ENCODE measurements around the gene ACTL10. TPM values are rescaled to one million over a fixed set of nuclear protein-coding genes. Genes with fewer than 3 reads are reported as not detected.

ACTL10 gene
- total and polyA plus RNA-seq, 2 of the 4 experiments (the other 2 are of a cell fraction), result 0.18 to 0.43 TPM

GRCh38 chr20:33653900-33654596, 12.7 kb upstream of the ACTL10 start:
- Histone ChIP-seq H3K23ac (ENCODE audit: low read depth, low read length) (no peak overlapping the region), H4K91ac (ENCODE audit: insufficient read depth, low read depth, low read length) (no peak overlapping the region), H3K4ac (ENCODE audit: low read depth, low read length) (no peak overlapping the region), H3K4me2 (ENCODE audit: low read depth, low read length) (no peak overlapping the region), H2AK5ac (ENCODE audit: low read depth, low read length) (no peak overlapping the region), H3K9me1 (ENCODE audit: insufficient read depth, low read length) (peaks cover 5% of the 10 kb centered on the region; the same call in 1 of the 2 replicates), H2BK120ac (ENCODE audit: low read depth, low read length) (no peak overlapping the region), H2BK20ac (ENCODE audit: low read depth, low read length) (no peak overlapping the region), H3K79me1 (ENCODE audit: low read depth in 1 of 2, low read length in 2 of 2) (no peaks in the 10 kb centered on the region), H4K8ac (ENCODE audit: low read depth in 2 of 2, low read length in 2 of 2) (0 out of 4 replicates have a peak overlapping the region, but pooled peaks of 1 of the 2 experiments have one; percentile 1), H3K27me3 (ENCODE audit: control insufficient read depth, insufficient read depth, low read length) (no peaks in the 10 kb centered on the region), H3K36me3 (ENCODE audit: control insufficient read depth, insufficient read depth, low read length) (peaks cover 16% of the 10 kb centered on the region; the same call in 1 of the 2 replicates), H3K9me3 (ENCODE audit: control insufficient read depth, insufficient read depth, low read length) (no peaks in the 10 kb centered on the region), H3K4me3 (ENCODE audit: insufficient read depth, low read depth, low read length) (no peak overlapping the region), H3K4me1 (ENCODE audit: control insufficient read depth, insufficient read depth, low read length) (peaks cover 3% of the 10 kb centered on the region; the same call in 1 of the 2 replicates), H3K27ac (ENCODE audit: insufficient read depth, low read length) (no peak overlapping the region), H3K18ac (ENCODE audit: low read depth, low read length) (no peak overlapping the region), H4K5ac (ENCODE audit: low read depth, low read length) (no peak overlapping the region), H2BK15ac (ENCODE audit: low read depth, low read length) (no peak overlapping the region), H3K56ac (ENCODE audit: extremely low read depth, insufficient read depth, low read length) (no peak overlapping the region), H2AFZ (replicated peaks; ENCODE audit: low read length, poor library complexity) (no peak overlapping the region), H2AK9ac (replicated peaks; ENCODE audit: low read depth, low read length, poor library complexity) (no peak overlapping the region), H2BK5ac (ENCODE audit: low read depth, low read length, poor library complexity, severe bottlenecking) (no peak overlapping the region), H3K9ac (ENCODE audit: low read depth, low read length) (no peak overlapping the region), H4K20me1 (ENCODE audit: insufficient read depth, low read length) (no peaks in the 10 kb centered on the region), H3K14ac (replicated peaks; ENCODE audit: low read depth, low read length) (no peak overlapping the region)
- in situ Hi-C loops (cut with MboI; ENCODE audit: low sequenced_read_pairs), result loop anchor here (5.0 kb wide), 1 partner anchor 202 kb away; no protein-coding TSS in a partner anchor
- TF ChIP-seq MAFK (IDR thresholded peaks at IDR 0.05; ENCODE audit: low read depth, low read length), result no peak
- intact Hi-C loops (cut with micrococcal nuclease), result loop anchor here (1.0 kb wide), 1 partner anchor 197 kb away; no protein-coding TSS in a partner anchor
- no TSS peak for BruUV-seq (replicated peaks)
- ATAC-seq (ENCODE audit: low read depth) (no peak), DNase-seq (no peak)
- ChIA-PET CTCF (interaction anchor here (0.5 to 1.2 kb wide), 5 partner anchors 9 to 197 kb away, joined by 3 to 6 read pairs (median 3); partner anchors contain the start of gene C20orf144), POLR2A (ENCODE audit: unreplicated experiment) (no interaction called here)
- dilution Hi-C loops (cut with HindIII; ENCODE audit: low sequenced_read_pairs, unreplicated experiment), result no loop called here
- WGBS, 2 experiments (ENCODE audit: extremely low coverage in 2 of 2, insufficient read length in 1 of 2), result 86% methylated on average over 5 of the region's 11 CpGs; no CpG with 5 or more reads in 1 of the 2 experiments
